Stomach smooth muscle (tissue), 2 donors: ENCODE results near the gene DLG2.

Experiments
- H3K27ac ChIP-seq: one replicate; pipeline ENCODE4 v1.7.0; 2013; ENCODE audit warnings: mild to moderate bottlenecking, low read length, inconsistent platforms
- H3K27me3 ChIP-seq, 2 donors: one replicate each; pipeline ENCODE4 v1.7.0; 2013; ENCODE audit warnings: low read length in 2 of 2; ENCODE audit not compliant: insufficient read depth in 2 of 2, control insufficient read depth in 1 of 2
- H3K36me3 ChIP-seq, 2 donors: one replicate each; pipeline ENCODE4 v1.7.0; 2013; ENCODE audit warnings: low read length in 2 of 2; ENCODE audit not compliant: control insufficient read depth in 2 of 2, insufficient read depth in 2 of 2
- H3K4me1 ChIP-seq: one replicate; pipeline ENCODE4 v1.7.0; 2013; ENCODE audit warnings: low read length; ENCODE audit not compliant: control insufficient read depth, insufficient read depth
- H3K4me3 ChIP-seq, 2 donors: one replicate each; pipeline ENCODE4 v1.7.0; 2013; ENCODE audit warnings: low read length in 2 of 2
- H3K9ac ChIP-seq, 2 donors: one replicate each; pipeline ENCODE4 v1.7.0; 2013; ENCODE audit warnings: low read length in 2 of 2, mild to moderate bottlenecking in 1 of 2
- H3K9me3 ChIP-seq, 2 donors: one replicate each; pipeline ENCODE4 v1.7.0; 2013; ENCODE audit warnings: low read length in 2 of 2; ENCODE audit not compliant: control insufficient read depth in 2 of 2
- donor health status: healthy.
- donor health status: Pancreatic carcinoma.

Gene DLG2

GRCh38 chr11:84886344-84886743, 740.8 kb downstream of the DLG2 start:
- Histone ChIP-seq H3K9me3 (no peaks in the 10 kb centered on the region), H3K27me3 (no peaks in the 10 kb centered on the region), H3K9ac (no peak overlapping the region), H3K27ac (no peak overlapping the region), H3K4me3 (no peak overlapping the region), H3K36me3 (no peaks in the 10 kb centered on the region), H3K4me1 (no peaks in the 10 kb centered on the region)

GRCh38 chr11:84884836-84885235, 742.3 kb downstream of the DLG2 start:
- Histone ChIP-seq H3K27ac (no peak overlapping the region), H3K4me3 (no peak overlapping the region), H3K9ac (no peak overlapping the region), H3K27me3 (no peaks in the 10 kb centered on the region), H3K9me3 (no peaks in the 10 kb centered on the region), H3K4me1 (no peaks in the 10 kb centered on the region), H3K36me3 (no peaks in the 10 kb centered on the region)

- Histone ChIP-seq H3K4me3 (no peak overlapping the region), H3K4me1 (no peaks in the 10 kb centered on the region), H3K27me3 (no peaks in the 10 kb centered on the region), H3K9me3 (no peaks in the 10 kb centered on the region), H3K27ac (no peak overlapping the region), H3K36me3 (no peaks in the 10 kb centered on the region), H3K9ac (no peak overlapping the region)
Measured at GRCh38 chr11:84882056-84882455, 745.1 kb downstream of the DLG2 start.

GRCh38 chr11:84871116-84871515, 756.0 kb downstream of the DLG2 start:
- Histone ChIP-seq H3K27ac (no peak overlapping the region), H3K36me3 (no peaks in the 10 kb centered on the region), H3K9me3 (no peaks in the 10 kb centered on the region), H3K27me3 (no peaks in the 10 kb centered on the region), H3K4me1 (no peaks in the 10 kb centered on the region), H3K4me3 (no peak overlapping the region), H3K9ac (no peak overlapping the region)

GRCh38 chr11:84870486-84870885, 756.7 kb downstream of the DLG2 start:
- H3K4me3 ChIP-seq: no peak overlapping the region
- H3K36me3 ChIP-seq: no peaks in the 10 kb centered on the region
- no peaks in the 10 kb centered on the region for H3K4me1 ChIP-seq
- no peaks in the 10 kb centered on the region for H3K27me3 ChIP-seq
- no peak overlapping the region for H3K9ac ChIP-seq
- H3K9me3 ChIP-seq: no peaks in the 10 kb centered on the region
- H3K27ac ChIP-seq: no peak overlapping the region

GRCh38 chr11:84866922-84867321, 760.2 kb downstream of the DLG2 start:
- no peak overlapping the region for H3K9ac ChIP-seq
- H3K27ac ChIP-seq: no peak overlapping the region
- no peak overlapping the region for H3K4me3 ChIP-seq
- no peaks in the 10 kb centered on the region for H3K4me1 ChIP-seq
- no peaks in the 10 kb centered on the region for H3K36me3 ChIP-seq
- H3K9me3 ChIP-seq: no peaks in the 10 kb centered on the region
- no peaks in the 10 kb centered on the region for H3K27me3 ChIP-seq

GRCh38 chr11:84865791-84866535, 761.2 kb downstream of the DLG2 start:
- no peaks in the 10 kb centered on the region for H3K27me3 ChIP-seq
- H3K9me3 ChIP-seq: no peaks in the 10 kb centered on the region
- H3K36me3 ChIP-seq: no peaks in the 10 kb centered on the region
- no peak overlapping the region for H3K4me3 ChIP-seq
- no peak overlapping the region for H3K9ac ChIP-seq
- no peaks in the 10 kb centered on the region for H3K4me1 ChIP-seq
- no peak overlapping the region for H3K27ac ChIP-seq

- H3K4me1 ChIP-seq: no peaks in the 10 kb centered on the region
- no peak overlapping the region for H3K27ac ChIP-seq
- no peaks in the 10 kb centered on the region for H3K9me3 ChIP-seq
- H3K4me3 ChIP-seq: no peak overlapping the region
- no peaks in the 10 kb centered on the region for H3K27me3 ChIP-seq
- no peaks in the 10 kb centered on the region for H3K36me3 ChIP-seq
- no peak overlapping the region for H3K9ac ChIP-seq
Measured at GRCh38 chr11:84865257-84865656, 761.9 kb downstream of the DLG2 start.

- H3K9ac ChIP-seq: no peak overlapping the region
- no peaks in the 10 kb centered on the region for H3K9me3 ChIP-seq
- no peaks in the 10 kb centered on the region for H3K27me3 ChIP-seq
- H3K4me1 ChIP-seq: no peaks in the 10 kb centered on the region
- H3K27ac ChIP-seq: no peak overlapping the region
- no peaks in the 10 kb centered on the region for H3K36me3 ChIP-seq
- H3K4me3 ChIP-seq: no peak overlapping the region
Measured at GRCh38 chr11:84857746-84858145, 769.4 kb downstream of the DLG2 start.

GRCh38 chr11:84855508-84856245, 771.5 kb downstream of the DLG2 start:
- H3K4me1 ChIP-seq: no peaks in the 10 kb centered on the region
- H3K4me3 ChIP-seq: no peak overlapping the region
- no peak overlapping the region for H3K9ac ChIP-seq
- no peaks in the 10 kb centered on the region for H3K36me3 ChIP-seq
- no peak overlapping the region for H3K27ac ChIP-seq
- no peaks in the 10 kb centered on the region for H3K9me3 ChIP-seq
- H3K27me3 ChIP-seq: no peaks in the 10 kb centered on the region

- H3K27me3 ChIP-seq: no peaks in the 10 kb centered on the region
- H3K9me3 ChIP-seq: no peaks in the 10 kb centered on the region
- no peak overlapping the region for H3K27ac ChIP-seq
- H3K4me3 ChIP-seq: no peak overlapping the region
- H3K4me1 ChIP-seq: no peaks in the 10 kb centered on the region
- H3K36me3 ChIP-seq: no peaks in the 10 kb centered on the region
- H3K9ac ChIP-seq: no peak overlapping the region
Measured at GRCh38 chr11:84854498-84854880, 772.7 kb downstream of the DLG2 start.
